ENCODE data around the gene GPN2.
A peak's percentile ranks its signal among the peaks of the same experiment; 100 is the strongest.
"Not testable (repeated sequence)": the region's sequence is repeated elsewhere in the genome, so short reads cannot be mapped to it uniquely, and the experiment has no call there.

GPN2 gene

GRCh38 chr1:26879793-26880192 lies 10.3 kb downstream of the GPN2 start:
- Histone ChIP-seq H3K4me3 (ENCODE audit: low read depth, low read length) (no peak overlapping the region), H3K27ac (no peak overlapping the region), H3K36me3 (replicated peaks) (peaks cover 57% of the 10 kb centered on the region), H3K27me3 (replicated peaks) (no peaks in the 10 kb centered on the region)
- no peak for DNase-seq
- in situ Hi-C loops (cut with HindIII; ENCODE audit: low pct_ligation_motif_present, low sequenced_read_pairs) = no loop called here
- no peak for TF ChIP-seq CTCF (IDR thresholded peaks at IDR 0.05; ENCODE audit: low read depth, low read length, missing control alignments)

- no peak overlapping the region for H3K27ac ChIP-seq
These were observed 12.8 kb downstream of the GPN2 start for GRCh38 chr1:26877326-26877725.

GRCh38 chr1:26874896-26875295 lies 15.2 kb downstream of the GPN2 start:
- Histone ChIP-seq H3K36me3 (replicated peaks) (peaks cover 17% of the 10 kb centered on the region), H3K4me3 (ENCODE audit: low read depth, low read length) (no peak overlapping the region), H3K27me3 (replicated peaks) (no peaks in the 10 kb centered on the region), H3K27ac (no peak overlapping the region)
- in situ Hi-C loops (cut with HindIII; ENCODE audit: low pct_ligation_motif_present, low sequenced_read_pairs) = no loop called here
- no peak for TF ChIP-seq CTCF (IDR thresholded peaks at IDR 0.05; ENCODE audit: low read depth, low read length, missing control alignments)
- DNase-seq = no peak

More at GRCh38 chr1:26877326-26877725, 12.8 kb downstream of the GPN2 start:
- in situ Hi-C loops (cut with HindIII; ENCODE audit: low pct_ligation_motif_present, low sequenced_read_pairs) = no loop called here
- Histone ChIP-seq H3K4me3 (ENCODE audit: low read depth, low read length) (no peak overlapping the region), H3K27me3 (replicated peaks) (no peaks in the 10 kb centered on the region), H3K36me3 (replicated peaks) (peaks cover 34% of the 10 kb centered on the region)
- no peak for DNase-seq
- no peak for TF ChIP-seq CTCF (IDR thresholded peaks at IDR 0.05; ENCODE audit: low read depth, low read length, missing control alignments)

DNA sequence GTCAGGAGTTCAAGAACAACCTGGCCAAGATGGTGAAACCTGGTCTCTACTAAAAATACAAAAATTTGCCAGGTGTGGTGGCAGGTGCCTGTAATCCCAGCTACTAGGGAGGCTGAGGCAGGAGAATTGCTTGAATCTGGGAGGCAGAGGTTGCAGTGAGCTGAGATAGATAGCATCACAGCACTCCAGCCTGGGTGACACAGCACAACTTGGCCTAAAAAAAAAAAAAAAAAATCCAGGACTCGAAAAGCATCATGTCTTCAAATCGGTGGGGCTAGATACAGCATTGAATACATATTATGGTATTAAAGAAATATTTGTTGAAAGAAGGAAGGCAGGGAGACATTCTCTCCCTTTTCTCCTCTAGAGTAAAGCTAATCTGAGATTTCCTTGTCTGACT lies 17.0 kb downstream of the GPN2 start:
- H3K27ac ChIP-seq; DNase-seq; H3K36me3 ChIP-seq (replicated peaks); H3K27me3 ChIP-seq (replicated peaks); in situ Hi-C loops (cut with HindIII; ENCODE audit: low pct_ligation_motif_present, low sequenced_read_pairs); H3K4me3 ChIP-seq (ENCODE audit: low read depth, low read length): not testable (repeated sequence)

GRCh38 chr1:26864610-26865480 lies 25.2 kb downstream of the GPN2 start:
- peak; percentile 1 for TF ChIP-seq CTCF (IDR thresholded peaks at IDR 0.05; ENCODE audit: low read depth, low read length, missing control alignments)
- Histone ChIP-seq H3K4me3 (ENCODE audit: low read depth, low read length) (peak overlapping the region; percentile 67), H3K27me3 (replicated peaks) (no peaks in the 10 kb centered on the region)

DNA sequence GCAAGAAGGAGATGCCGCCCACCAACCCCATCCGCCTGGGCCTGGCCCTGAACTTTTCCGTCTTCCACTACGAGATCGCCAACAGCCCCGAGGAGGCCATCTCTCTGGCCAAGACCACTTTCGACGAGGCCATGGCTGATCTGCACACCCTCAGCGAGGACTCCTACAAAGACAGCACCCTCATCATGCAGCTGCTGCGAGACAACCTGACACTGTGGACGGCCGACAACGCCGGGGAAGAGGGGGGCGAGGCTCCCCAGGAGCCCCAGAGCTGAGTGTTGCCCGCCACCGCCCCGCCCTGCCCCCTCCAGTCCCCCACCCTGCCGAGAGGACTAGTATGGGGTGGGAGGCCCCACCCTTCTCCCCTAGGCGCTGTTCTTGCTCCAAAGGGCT lies 26.4 kb downstream of the GPN2 start:
- Histone ChIP-seq H3K4me3 (ENCODE audit: low read depth, low read length) (no peak overlapping the region), H3K27ac (no peak overlapping the region)

More at GRCh38 chr1:26864610-26865480, 25.2 kb downstream of the GPN2 start:
- DNase-seq = peak; percentile 96
- H3K36me3 ChIP-seq (replicated peaks) = no peaks in the 10 kb centered on the region
- in situ Hi-C loops (cut with HindIII; ENCODE audit: low pct_ligation_motif_present, low sequenced_read_pairs) = no loop called here
- peak overlapping the region; percentile 79 for H3K27ac ChIP-seq

More for the DNA sequence above, 26.4 kb downstream of the GPN2 start:
- H3K27me3 ChIP-seq (replicated peaks) = no peaks in the 10 kb centered on the region
- no peak for TF ChIP-seq CTCF (IDR thresholded peaks at IDR 0.05; ENCODE audit: low read depth, low read length, missing control alignments)
- H3K36me3 ChIP-seq (replicated peaks) = no peaks in the 10 kb centered on the region
- in situ Hi-C loops (cut with HindIII; ENCODE audit: low pct_ligation_motif_present, low sequenced_read_pairs) = no loop called here
- no peak for DNase-seq

Measured in brain microvascular endothelial cell (primary cell).